Loucy (cell line): ENCODE data around the gene CYP46A1.

Source experiments
- EZH2phosphoT487 ChIP-seq: fragments of 200-600 bp; IDR thresholded peaks from 2 replicates; pipeline ENCODE4 v1.6.1; 2018; ENCODE audit warnings: antibody characterized with exemption, mild to moderate bottlenecking, moderate library complexity, borderline replicate concordance
- TF ChIP-seq, protein P1 (sequence below): fragments of 200-600 bp; sonication (generic); conservative IDR thresholded peaks from 2 replicates; pipeline ENCODE4 v1.5.1; 2014; ENCODE audit warnings: mild to moderate bottlenecking, antibody characterized with exemption, low read length

DNA sequence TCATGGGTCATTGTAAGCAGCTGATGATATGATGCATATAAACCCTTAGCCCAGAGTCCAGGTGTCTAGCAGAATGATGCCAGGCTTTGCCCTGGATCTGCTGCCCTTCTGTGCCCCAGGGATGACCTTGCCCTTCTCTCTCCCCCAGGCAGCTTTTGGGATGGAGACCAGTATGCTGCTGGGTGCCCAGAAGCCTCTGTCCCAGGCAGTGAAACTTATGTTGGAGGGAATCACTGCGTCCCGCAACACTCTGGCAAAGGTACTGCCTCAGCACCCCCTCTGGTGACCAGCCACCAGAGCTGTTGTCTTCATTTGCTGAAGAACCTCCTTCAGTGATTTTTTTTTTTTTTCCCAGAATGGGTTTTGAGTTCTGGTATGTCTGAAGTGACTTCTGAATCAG is 23.3 kb downstream of the CYP46A1 start:
- TF ChIP-seq, protein P1, sequence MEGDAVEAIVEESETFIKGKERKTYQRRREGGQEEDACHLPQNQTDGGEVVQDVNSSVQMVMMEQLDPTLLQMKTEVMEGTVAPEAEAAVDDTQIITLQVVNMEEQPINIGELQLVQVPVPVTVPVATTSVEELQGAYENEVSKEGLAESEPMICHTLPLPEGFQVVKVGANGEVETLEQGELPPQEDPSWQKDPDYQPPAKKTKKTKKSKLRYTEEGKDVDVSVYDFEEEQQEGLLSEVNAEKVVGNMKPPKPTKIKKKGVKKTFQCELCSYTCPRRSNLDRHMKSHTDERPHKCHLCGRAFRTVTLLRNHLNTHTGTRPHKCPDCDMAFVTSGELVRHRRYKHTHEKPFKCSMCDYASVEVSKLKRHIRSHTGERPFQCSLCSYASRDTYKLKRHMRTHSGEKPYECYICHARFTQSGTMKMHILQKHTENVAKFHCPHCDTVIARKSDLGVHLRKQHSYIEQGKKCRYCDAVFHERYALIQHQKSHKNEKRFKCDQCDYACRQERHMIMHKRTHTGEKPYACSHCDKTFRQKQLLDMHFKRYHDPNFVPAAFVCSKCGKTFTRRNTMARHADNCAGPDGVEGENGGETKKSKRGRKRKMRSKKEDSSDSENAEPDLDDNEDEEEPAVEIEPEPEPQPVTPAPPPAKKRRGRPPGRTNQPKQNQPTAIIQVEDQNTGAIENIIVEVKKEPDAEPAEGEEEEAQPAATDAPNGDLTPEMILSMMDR: no peak
- no peak for TF ChIP-seq EZH2phosphoT487
